HG02970 (cell line): ENCODE results near the gene MVB12B.

Experiments
- ATAC-seq: cut with Tn5 transposase; IDR thresholded peaks from one replicate; pipeline ENCODE4 v1.9.1; 2021; ENCODE audit warnings: mild to moderate bottlenecking, moderate library complexity, moderate number of reproducible peaks; ENCODE audit not compliant: unreplicated experiment, low FRiP score

The MVB12B gene

DNA sequence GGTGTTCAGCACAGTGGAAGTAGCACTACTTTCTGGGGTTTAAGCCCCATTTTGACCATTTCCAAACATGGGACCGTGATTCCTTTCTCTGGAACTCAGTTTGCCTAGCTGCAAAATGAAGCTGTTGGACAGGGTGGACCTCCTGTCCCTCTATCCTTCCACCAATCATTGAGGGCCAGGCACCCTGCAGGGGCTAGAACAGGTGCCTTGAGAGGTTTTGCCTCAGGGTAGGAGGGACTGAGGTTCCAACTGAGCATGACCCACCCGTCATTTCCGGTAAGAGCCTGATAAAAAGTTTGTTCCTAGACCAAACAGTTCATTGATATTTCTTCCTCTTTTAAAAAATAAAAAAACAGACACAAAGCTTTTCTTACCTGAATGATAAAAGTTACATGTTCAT, 116.5 kb downstream of the MVB12B start:
- no peak for ATAC-seq

DNA sequence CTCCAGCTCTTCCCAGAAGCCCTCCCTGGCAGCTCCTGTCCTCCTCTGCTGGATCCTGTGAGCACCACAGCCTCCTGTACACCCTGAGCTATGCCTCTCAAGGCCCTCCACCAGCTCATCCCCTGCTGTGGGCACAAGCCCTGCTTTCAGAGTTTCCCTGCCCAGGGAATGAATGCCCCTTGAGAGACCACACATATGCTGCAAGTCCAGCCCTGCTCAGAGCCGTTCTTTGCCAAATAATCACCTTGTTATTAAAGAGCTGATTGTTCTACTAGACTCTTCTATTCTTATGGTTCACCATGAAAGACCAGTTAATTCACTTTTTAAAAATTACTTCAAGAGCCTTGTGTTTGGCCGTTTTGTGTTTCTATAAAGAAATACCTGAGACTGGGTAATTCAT, 121.5 kb downstream of the MVB12B start:
- ATAC-seq: no peak

- ATAC-seq: no peak
Observed at GRCh38 chr9:126448865-126449577, 122.4 kb downstream of the MVB12B start.

DNA sequence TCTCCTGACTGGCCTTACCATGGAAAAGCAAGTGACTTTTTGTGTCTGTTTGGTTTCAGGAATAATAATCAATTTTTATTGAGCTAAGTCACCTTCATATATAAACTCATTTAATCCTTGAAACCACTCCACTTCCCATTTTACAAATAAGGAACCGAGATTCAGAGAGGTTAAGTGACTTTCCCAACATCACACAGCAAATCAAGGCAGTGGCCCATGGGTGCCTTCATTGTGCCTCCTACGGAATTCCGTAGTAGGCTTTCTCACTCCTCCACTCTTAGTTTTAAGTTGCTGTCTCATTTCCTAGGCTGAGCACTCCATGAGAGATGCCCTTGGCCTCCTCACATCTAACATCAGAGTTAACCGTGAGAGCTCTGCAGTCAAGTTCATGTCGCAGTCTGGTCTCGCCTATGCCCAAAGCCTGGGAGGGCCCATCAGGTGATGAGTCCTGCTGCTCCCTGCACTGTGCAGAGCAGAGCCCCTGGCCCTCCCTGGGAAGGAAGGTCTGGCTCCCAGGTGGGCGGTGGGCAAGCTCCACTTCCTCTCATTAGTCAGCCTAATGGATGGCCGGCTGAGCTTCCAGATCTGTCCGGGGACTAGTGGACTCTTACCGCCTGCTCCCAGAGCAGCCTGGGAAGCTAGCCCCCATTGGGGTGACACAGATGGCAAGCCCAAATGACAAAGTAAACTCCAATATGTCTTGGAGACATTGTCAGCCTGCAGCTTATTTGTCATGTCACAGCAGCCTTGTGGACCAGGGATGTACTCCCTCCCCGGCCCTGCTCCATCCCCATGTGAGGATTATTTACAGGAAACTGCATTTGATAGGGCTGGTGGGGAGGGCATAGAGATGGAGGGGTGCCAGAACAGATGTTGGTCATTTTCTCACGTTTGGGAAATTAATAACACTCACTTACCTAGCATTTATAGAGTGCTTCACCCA, 123.4 kb downstream of the MVB12B start:
- no peak for ATAC-seq

- no peak for ATAC-seq
Observed at GRCh38 chr9:126450668-126451205, 124.1 kb downstream of the MVB12B start.

- ATAC-seq: no peak
Observed at GRCh38 chr9:126451316-126451885, 124.8 kb downstream of the MVB12B start.

GRCh38 chr9:126452106-126452505, 125.5 kb downstream of the MVB12B start:
- no peak for ATAC-seq

DNA sequence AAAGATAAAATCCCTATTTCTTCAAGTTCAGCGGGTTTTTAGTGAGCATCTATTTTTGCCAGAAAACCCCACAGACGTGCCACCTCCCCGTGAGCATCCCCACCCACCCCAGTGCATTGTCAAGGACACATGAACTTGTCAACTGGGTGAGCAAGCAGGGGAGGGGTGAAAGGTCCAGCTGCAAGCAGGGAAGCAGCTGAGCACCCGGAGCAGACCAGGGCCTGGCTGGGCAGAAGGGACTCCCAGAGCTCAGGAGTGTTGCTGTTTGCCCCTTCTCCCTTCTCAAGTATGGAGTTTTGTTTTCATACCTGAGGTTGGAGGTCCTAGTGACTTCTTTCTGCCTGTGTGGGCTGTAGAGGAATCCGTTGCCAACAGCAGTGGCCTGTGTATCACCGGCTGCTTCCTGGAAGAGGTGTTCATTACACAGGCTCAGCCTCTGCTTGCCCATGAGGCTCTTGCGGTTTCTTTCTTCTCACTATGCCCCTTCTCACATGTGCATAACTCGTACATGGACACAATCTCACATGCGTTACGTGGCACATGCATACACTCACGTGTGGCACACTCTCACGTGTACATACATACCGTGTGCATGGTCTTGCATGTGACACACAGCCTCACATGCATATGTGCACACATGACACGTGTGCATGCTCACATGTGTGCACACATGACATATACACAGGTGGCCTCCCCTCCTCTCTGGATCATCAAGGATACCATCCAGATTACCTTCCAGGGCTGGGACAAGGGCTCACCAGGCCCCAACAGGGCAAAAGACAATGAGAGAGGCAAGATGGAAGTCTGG, 126.7 kb downstream of the MVB12B start:
- ATAC-seq: no peak

DNA sequence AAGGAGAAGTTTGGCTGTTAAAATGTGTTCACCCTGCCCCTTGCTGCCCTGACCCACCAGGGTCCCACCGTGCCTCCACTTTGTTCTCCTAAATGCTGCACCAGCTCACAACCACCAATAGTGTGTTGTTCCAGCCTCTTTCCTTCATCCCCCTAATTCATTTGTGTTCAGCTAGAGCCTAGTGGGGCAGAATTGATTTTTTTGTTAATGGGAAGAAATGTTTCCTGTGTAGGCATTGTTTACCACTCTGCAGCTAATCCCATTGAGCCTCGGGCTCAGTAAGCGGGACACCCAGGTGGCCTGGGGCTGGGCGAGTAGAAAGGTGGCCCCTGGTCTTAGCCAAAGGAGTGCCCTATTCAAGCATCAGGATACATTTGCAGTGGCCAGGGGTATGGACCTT, 127.6 kb downstream of the MVB12B start:
- no peak for ATAC-seq

GRCh38 chr9:126454795-126455194, 128.2 kb downstream of the MVB12B start:
- no peak for ATAC-seq

GRCh38 chr9:126456441-126457174, 130.0 kb downstream of the MVB12B start:
- ATAC-seq: no peak

- ATAC-seq: no peak
Observed at GRCh38 chr9:126457175-126457547, 130.5 kb downstream of the MVB12B start.

DNA sequence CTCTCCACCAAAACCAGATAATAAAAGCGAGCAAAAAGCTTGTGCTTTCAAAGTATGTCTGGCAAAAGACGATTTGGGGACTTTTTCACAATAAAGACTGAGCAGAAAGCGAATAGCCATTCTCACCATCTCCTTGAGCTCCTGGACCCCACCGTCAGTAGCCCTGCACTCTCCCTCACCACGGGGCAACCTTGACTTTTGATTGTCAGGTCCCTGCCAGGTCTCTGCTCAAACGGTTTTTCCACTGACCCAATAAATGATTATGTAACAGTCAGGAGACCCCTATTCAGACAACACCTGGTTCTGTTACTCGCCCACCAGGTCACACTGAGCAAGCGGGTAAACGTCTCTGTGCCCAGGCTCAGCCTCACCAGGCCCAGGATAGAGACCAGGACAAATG, 131.3 kb downstream of the MVB12B start:
- ATAC-seq: no peak

GRCh38 chr9:126459126-126459525, 132.5 kb downstream of the MVB12B start:
- no peak for ATAC-seq

GRCh38 chr9:126459546-126459945, 132.9 kb downstream of the MVB12B start:
- no peak for ATAC-seq

DNA sequence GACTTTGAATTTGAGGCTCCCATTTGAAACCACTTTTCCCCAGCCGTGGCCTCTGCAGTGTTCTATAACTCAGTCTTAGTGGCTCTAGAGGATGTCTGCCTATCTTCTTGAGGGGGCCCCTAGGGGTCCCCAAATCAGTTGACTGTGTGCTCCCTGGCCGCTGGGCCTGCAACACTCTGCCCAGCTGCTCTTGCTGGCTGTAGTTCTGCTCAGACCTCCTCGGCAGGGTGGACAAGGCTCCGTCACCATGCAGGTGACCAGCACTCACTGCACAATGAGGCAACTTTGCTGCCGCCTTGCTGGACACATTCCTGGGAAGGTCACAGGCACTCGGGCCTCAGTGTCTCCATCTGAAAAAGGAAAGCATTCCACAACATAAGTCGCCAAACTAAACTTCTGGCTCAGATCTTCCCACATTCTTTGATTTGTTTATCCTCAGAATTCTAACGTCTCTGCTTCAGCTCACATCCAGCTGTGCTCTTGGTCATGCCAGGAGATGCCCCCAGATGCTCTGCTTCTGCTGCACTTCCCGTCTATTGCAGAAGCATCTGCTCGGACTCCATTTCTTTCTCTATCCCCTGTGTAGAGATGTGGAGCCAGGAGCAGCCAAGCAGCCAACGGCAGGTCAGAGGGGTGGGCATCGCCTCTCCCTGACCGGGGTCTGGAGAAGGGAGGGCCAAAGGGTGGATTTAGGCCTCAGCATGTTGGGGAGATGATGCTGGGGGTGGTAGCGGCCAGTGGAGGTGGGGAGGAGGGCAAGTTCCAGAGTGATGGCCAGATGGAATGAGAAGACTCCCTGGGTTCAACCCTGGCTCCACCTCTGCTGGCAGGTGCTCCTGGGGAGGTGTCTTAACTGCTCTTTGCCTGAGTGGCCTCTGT, 133.6 kb downstream of the MVB12B start:
- no peak for ATAC-seq

DNA sequence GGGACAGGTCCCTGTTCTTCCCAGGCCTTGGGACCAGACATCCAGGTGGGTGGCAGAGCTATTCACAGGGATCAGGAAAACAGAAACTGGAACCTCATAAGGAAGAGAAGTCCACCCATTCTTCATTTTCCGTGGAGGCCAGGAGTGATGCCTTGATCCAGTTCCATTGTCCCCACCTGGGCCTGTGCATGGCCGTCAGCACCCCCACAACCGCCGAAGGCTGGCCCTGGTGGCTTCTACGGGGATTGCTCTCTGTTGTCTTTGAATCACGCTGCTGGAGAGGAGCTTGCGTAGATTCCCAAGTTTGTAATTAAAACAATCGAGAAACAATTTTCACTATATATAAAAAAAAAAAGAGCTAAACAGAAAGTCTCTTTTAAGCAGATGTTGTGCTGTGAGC, 134.4 kb downstream of the MVB12B start:
- no peak for ATAC-seq

- ATAC-seq: no peak
Observed at GRCh38 chr9:126461608-126462007, 135.0 kb downstream of the MVB12B start.

- ATAC-seq: no peak
Observed at GRCh38 chr9:126462617-126463016, 136.0 kb downstream of the MVB12B start.
